Endodermal cell (in vitro differentiated cells): ENCODE measurements around the gene TBPL2. TPM values are rescaled to one million over a fixed set of nuclear protein-coding genes. Genes with fewer than 3 reads are reported as not detected.

Source experiments
- DNase-seq: peaks from one replicate; pipeline ENCODE4 v3.0.0-alpha.2; 2017
- H3K27ac ChIP-seq: 2 replicates; pipeline ENCODE4 v1.5.1; 2013; ENCODE audit warnings: mild to moderate bottlenecking, low read depth, low read length, moderate library complexity
- H3K27me3 ChIP-seq: 2 replicates; pipeline ENCODE4 v1.6.1; 2013; ENCODE audit warnings: mild to moderate bottlenecking, low read length, moderate library complexity; ENCODE audit not compliant: insufficient read depth, control insufficient read depth, poor library complexity, severe bottlenecking
- H3K36me3 ChIP-seq: 2 replicates; pipeline ENCODE4 v1.7.0; 2013; ENCODE audit warnings: mild to moderate bottlenecking, low read length, moderate library complexity; ENCODE audit not compliant: control insufficient read depth, insufficient read depth
- H3K4me1 ChIP-seq: one replicate; pipeline ENCODE4 v1.7.0; 2013; ENCODE audit warnings: low read length; ENCODE audit not compliant: control insufficient read depth, insufficient read depth
- H3K4me3 ChIP-seq: 2 replicates; pipeline ENCODE4 v1.5.1; 2013; ENCODE audit warnings: mild to moderate bottlenecking, low read length, moderate library complexity
- H3K9ac ChIP-seq: 2 replicates; pipeline ENCODE4 v1.6.1; 2013; ENCODE audit warnings: mild to moderate bottlenecking, low read length, moderate library complexity; ENCODE audit not compliant: poor library complexity, severe bottlenecking; ENCODE audit errors: extremely low read depth
- H3K9me3 ChIP-seq: 2 replicates; pipeline ENCODE4 v1.6.1; 2013; ENCODE audit warnings: mild to moderate bottlenecking, low read length, moderate library complexity; ENCODE audit not compliant: control insufficient read depth
- H3K27ac Mint-ChIP-seq: 2 replicates; pipeline ENCODE4 v1.8.0; 2020; ENCODE audit warnings: mixed read lengths
- H3K27me3 Mint-ChIP-seq: 2 replicates; pipeline ENCODE4 v1.8.0; 2021; ENCODE audit warnings: mild to moderate bottlenecking, mixed read lengths; ENCODE audit not compliant: insufficient read depth
- H3K36me3 Mint-ChIP-seq: 2 replicates; pipeline ENCODE4 v1.8.0; 2020; ENCODE audit warnings: low read depth, mixed read lengths
- H3K4me1 Mint-ChIP-seq: 2 replicates; pipeline ENCODE4 v1.8.0; 2020; ENCODE audit warnings: mixed read lengths
- H3K4me3 Mint-ChIP-seq: 2 replicates; pipeline ENCODE4 v1.8.0; 2020; ENCODE audit warnings: mild to moderate bottlenecking, moderate library complexity, mixed read lengths
- H3K9me3 Mint-ChIP-seq: 2 replicates; pipeline ENCODE4 v1.8.0; 2020; ENCODE audit warnings: mild to moderate bottlenecking, mixed read lengths
- WGBS, 2 experiments: methylation state at CpG; one replicate each; pipeline versions ENCODE4 v1.1.5 to v1.1.7; 2013; ENCODE audit warnings: missing lambda C conversion rate in 2 of 2, mixed read lengths in 1 of 2; ENCODE audit not compliant: insufficient coverage in 1 of 2, insufficient read length in 1 of 2; 5-methylcytosine and 5-hydroxymethylcytosine counted together
- total RNA-seq, 2 donors: library from RNA; stranded (reverse); fragmentation: NEBNext Ultra II Directional in 1 of 2; extraction: Animal tissue kit (Norgen Biotek cat#: 25700) in 1 of 2; gene quantifications; 2 replicates in 1 of 2; 3 replicates in 1 of 2; pipeline ENCODE4 v1.2.1, GENCODE V29; 2021
- TF ChIP-seq, protein P1 (sequence below): fragments of 200-600 bp; sonication (generic); conservative IDR thresholded peaks from 2 replicates; pipeline ENCODE4 v1.5.0; 2021; ENCODE audit warnings: antibody characterized with exemption, mild to moderate bottlenecking

TBPL2 gene
- total RNA-seq, 2 donors from 2014 or later: not detected

DNA sequence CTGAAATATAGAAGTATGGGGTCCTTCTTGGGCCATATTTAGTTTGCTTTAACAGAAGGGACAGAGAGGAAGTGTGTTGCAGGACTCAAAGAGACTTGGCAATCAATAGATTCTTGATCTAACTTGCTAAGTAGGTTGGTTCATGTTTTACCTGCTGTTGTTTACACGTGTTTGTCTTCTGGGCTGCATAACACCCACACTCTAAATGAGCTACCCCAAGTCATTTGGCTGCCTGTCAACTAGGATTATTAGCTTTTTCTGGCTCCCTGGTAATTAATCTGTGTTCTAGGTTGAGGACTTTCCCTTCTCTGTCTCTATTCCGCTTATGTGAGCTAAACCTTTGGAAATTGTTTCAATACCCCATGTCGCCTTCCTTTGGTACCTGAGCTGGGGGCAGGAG lies 10.1 kb upstream of the TBPL2 start:
- no peak overlapping the region for H3K4me3 ChIP-seq
- DNase-seq: no peak
- WGBS, 2 experiments: 80 to 84% methylated on average over 2 to 3 of the region's 3 CpGs

DNA sequence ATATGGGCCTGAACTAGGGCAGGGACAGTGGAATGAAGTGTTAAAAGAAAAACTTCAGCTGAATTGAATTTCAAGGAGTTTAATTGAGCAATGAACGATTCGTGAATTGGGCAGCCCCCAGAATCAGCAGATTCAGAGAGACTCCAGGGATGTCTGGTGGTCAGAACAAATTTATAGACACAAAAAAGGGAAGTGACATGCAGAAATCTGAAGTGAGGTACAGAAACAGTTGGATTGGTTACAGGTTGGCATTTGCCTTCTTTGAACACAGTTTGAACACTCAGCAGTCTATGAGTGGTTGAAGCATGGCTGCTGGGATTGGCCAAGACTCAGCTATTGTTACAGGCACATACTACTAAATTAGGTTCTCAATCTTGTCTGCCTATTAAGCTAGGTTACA lies 9.7 kb upstream of the TBPL2 start:
- 92 to 100% methylated on average over 2 of the region's 2 CpGs for WGBS, 2 experiments
- Histone ChIP-seq H3K27me3 (no peaks in the 10 kb centered on the region), H3K4me1 (peaks cover 17% of the 10 kb centered on the region), H3K4me3 (no peak overlapping the region), H3K36me3 (no peaks in the 10 kb centered on the region), H3K27ac (no peak overlapping the region), H3K9me3 (no peaks in the 10 kb centered on the region), H3K9ac (no peak overlapping the region)
- no peak overlapping the region for H3K4me3 Mint-ChIP-seq
- DNase-seq: no peak
- H3K27me3 Mint-ChIP-seq: no peaks in the 10 kb centered on the region
- no peaks in the 10 kb centered on the region for H3K9me3 Mint-ChIP-seq
- TF ChIP-seq, protein P1, sequence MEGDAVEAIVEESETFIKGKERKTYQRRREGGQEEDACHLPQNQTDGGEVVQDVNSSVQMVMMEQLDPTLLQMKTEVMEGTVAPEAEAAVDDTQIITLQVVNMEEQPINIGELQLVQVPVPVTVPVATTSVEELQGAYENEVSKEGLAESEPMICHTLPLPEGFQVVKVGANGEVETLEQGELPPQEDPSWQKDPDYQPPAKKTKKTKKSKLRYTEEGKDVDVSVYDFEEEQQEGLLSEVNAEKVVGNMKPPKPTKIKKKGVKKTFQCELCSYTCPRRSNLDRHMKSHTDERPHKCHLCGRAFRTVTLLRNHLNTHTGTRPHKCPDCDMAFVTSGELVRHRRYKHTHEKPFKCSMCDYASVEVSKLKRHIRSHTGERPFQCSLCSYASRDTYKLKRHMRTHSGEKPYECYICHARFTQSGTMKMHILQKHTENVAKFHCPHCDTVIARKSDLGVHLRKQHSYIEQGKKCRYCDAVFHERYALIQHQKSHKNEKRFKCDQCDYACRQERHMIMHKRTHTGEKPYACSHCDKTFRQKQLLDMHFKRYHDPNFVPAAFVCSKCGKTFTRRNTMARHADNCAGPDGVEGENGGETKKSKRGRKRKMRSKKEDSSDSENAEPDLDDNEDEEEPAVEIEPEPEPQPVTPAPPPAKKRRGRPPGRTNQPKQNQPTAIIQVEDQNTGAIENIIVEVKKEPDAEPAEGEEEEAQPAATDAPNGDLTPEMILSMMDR: no peak
- peak overlapping the region; percentile 2 for H3K27ac Mint-ChIP-seq
- H3K36me3 Mint-ChIP-seq: no peaks in the 10 kb centered on the region
- H3K4me1 Mint-ChIP-seq: peaks cover 54% of the 10 kb centered on the region

More for the DNA sequence above, 10.1 kb upstream of the TBPL2 start:
- TF ChIP-seq, protein P1: no peak
- peaks cover 2% of the 10 kb centered on the region for H3K9me3 Mint-ChIP-seq
- no peaks in the 10 kb centered on the region for H3K27me3 Mint-ChIP-seq
- Histone ChIP-seq H3K9ac (no peak overlapping the region), H3K4me1 (peaks cover 17% of the 10 kb centered on the region), H3K9me3 (no peaks in the 10 kb centered on the region), H3K27me3 (no peaks in the 10 kb centered on the region), H3K36me3 (no peaks in the 10 kb centered on the region), H3K27ac (no peak overlapping the region)
- no peak overlapping the region for H3K4me3 Mint-ChIP-seq
- H3K27ac Mint-ChIP-seq: no peak overlapping the region
- peaks cover 58% of the 10 kb centered on the region for H3K4me1 Mint-ChIP-seq
- H3K36me3 Mint-ChIP-seq: no peaks in the 10 kb centered on the region

DNA sequence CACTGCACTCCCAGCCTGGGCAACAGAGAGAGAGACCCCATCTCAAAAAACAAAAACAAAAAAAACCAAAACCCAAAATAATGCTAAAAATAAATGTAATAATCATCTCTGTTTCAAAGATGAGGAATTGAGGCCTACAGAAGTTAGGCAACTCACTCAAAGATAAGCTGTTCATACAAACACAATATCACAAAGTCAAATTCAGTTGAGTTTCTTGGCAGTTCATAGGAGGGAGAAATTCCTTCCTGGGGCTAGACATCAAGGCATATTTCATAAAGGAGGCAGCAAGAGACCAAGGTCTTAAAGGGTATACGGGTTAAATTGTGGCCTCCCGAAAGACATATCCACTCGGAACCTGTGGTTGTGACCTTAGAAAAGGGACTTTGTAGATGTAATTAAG lies 8.7 kb upstream of the TBPL2 start:
- H3K36me3 ChIP-seq: no peaks in the 10 kb centered on the region
- H3K9ac ChIP-seq: no peak overlapping the region
- H3K4me1 Mint-ChIP-seq: peaks cover 44% of the 10 kb centered on the region
- no peaks in the 10 kb centered on the region for H3K9me3 ChIP-seq
- WGBS, 2 experiments: 66 to 67% methylated on average over 3 of the region's 3 CpGs
- no peak overlapping the region for H3K4me3 ChIP-seq
- H3K4me3 Mint-ChIP-seq: no peak overlapping the region
- peak overlapping the region; percentile 2 for H3K27ac Mint-ChIP-seq
- peaks cover 11% of the 10 kb centered on the region for H3K4me1 ChIP-seq
- H3K9me3 Mint-ChIP-seq: no peaks in the 10 kb centered on the region
- TF ChIP-seq, protein P1: no peak
- no peaks in the 10 kb centered on the region for H3K36me3 Mint-ChIP-seq
- H3K27me3 ChIP-seq: no peaks in the 10 kb centered on the region
- DNase-seq: no peak
- no peaks in the 10 kb centered on the region for H3K27me3 Mint-ChIP-seq
- no peak overlapping the region for H3K27ac ChIP-seq
